Suppressor macrophage treated with lipopolysaccharide for 4 hours (primary cell): ENCODE measurements around the gene RAD51B.

ENCODE experiments used
- DNase-seq: peaks from one replicate; pipeline ENCODE4 v3.0.0-alpha.2; 2020

RAD51B gene

DNA sequence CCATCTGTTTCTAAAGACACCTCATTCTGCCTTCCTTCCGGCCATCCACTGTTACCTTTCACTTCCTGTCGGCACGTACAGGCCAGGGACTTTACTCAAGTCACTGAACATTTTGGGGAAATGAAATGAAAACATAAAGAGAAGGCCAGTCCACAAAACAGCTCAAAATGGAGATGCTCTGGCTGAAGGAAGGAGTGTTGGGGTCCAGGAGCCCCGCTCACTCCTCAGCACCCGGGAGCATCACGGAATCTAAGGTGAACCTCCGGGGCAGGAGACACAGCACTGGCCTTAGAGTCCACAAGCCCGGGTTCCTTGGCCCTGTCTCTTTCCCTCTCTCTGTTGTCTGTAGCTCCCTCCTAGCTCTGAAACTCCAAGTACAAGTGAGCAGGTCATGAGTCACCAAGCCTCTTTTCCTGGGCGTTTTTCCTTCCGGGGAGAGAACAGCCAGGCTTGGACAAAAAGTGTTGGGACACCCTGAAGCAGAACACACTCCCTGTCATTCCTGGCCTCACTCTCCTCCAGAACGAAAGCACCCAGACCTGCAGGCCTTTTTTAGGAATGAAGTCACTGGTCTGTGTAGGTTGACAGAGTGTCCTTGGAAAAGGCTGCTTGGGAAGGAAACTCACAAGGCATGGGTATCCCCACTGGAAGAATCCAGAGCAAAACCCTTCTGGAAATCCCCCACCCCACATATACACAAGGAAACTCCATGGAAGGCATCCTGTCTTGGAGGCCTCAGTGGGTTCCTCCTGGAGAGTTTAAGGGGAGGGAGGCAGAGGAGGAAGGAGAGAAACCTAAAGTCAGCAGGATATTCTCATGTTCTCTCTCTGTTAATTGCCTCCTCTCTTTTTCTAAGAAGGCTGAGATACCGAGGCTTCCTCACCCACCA is 728.0 kb downstream of the RAD51B start:
- DNase-seq = peak; percentile 45

DNA sequence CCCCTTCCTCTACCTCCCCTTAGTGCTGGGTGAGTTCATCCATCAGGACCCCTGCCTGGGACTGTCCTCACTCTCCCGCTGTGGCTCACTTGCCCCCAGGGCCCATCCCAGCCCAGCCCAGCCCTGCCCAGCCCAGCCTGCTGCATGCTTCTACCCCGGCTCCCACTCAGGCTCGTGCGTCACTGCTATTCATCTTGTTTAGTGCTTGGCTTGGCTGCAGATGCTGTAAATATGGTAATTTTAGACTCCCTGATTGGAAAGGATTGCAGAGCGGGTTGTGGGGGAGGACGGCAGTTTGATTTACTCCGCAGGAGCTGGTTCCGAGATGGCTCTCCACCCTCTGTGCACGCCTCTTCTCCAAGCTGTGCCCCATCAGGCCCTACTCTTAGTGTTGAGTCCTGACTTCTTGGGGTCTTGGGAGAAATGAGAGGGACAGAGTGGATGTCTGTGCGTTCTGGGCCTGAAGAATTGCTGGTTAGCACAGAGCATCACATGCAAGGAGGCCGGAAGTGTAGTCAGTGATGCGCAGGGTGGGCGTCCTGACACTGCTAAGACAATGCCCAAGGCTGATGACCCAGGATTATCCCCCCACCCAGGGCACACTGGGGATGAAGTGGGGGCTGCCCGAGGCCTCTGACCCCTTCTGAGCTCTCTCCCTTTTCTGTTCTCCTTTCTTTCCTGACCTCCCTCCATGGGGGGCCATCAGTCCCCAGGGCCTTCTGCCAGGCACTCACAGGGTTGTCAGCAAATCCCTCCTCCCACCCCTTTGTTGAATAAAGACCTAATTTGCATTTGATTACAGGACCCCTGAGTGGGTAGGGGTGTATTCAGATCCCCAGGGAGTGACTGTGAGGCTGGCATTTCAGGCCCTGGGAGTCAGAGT is 728.9 kb downstream of the RAD51B start:
- DNase-seq = no peak

DNA sequence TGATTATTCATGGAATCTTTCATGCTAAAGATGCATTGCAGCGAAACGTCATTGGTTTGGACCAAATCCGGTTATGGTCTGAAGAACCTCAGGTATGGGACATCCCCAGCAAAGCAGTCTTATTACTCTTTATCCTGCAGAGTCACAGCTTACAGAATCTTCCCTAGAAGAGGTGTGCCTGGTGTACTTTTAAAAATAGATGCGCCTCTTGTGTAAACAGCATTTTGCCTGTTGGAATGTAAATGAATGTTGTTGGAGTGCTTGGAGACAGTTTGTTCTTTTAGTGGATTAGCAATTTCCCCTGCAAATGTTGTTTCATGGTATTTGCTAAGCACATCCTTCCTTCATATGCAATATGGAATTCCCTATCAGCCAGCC is 730.7 kb downstream of the RAD51B start:
- no peak for DNase-seq

DNA sequence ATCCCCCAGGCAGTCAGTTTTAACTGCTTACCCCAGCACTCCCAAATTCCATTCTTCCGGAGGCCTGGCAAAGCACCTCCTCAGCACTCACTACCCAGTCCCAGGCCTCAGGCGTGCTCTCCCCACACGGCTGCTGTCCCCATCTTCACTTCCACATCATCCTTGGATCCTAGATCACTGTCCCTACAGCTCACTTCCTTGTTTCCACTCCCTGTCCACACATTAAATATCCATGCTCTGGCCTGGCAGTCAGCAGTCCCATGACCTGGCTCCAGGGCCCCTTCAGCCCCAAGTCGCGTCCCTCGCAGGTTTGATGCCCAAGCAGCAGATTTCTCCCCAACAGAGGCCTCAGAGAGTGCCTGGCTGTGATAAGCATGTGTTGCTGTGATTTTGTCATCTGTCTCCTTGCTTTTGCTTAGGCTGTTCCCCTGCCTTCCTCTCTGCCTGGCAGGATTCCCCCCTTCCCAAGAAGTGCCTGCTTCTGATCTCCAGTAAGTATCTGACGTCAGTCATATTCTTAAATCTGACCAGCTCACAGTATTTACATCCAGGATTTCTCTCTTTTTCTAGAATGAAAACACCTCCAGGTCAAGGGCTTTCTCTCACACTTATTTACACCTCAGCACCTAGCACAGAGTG is 731.6 kb downstream of the RAD51B start:
- DNase-seq = peak; percentile 29

DNA sequence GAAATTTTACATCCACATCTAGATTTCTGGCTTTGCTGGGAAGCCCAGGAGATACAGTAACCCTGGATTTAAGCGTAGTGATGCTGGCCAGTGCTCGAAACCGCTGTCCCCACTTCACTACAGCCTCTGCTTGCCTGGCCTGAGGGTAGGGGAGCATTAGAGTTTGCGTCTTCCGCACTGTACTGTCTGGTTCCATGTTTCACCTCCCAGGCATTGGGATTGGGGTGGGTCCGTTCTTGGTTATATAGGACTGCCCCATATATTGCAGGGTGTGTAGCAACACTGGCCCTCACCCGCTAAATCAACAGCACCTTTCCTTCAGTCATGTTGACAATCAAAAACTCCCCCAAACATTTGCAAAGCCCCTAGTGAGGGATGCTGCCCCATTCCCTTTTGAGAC is 732.5 kb downstream of the RAD51B start:
- DNase-seq = no peak

DNA sequence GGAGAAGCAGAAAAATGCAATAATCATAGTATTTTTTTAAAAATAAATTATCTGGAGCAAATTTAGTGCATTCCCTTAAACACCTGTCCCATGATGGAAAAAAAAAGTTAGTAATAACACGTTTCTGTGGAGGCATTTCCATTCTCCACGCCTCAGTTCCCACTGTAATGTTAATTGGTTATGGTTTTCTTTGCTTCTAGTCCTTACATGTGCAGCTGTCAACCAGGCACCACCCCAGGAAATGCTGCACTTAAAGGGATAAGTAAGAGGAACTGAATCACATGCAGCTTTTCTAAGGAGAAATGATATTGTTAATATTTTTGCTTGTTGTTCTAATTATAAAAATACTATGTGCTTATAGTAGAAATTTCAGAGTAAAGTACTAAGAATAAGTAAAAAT is 733.0 kb downstream of the RAD51B start:
- DNase-seq = peak; percentile 57

DNA sequence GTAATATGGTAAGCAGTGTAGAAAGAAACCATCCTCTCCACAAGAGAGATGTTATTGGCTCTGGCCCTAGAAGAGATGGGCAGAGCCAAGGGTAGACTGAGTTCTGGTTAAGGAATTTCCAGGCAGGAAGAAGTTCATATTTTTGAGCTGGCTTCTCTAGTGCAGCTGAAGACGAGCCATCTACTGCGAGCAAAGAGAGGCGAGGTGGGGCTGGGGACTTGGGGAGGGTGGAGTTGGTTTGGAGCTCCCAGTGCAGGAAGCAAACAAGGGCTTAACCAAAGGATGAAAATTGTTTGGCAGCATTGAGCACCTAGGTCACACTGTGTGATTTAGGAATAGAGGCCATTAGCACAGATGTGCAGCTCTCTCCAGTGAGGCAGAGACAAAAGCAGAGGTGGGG is 733.7 kb downstream of the RAD51B start:
- no peak for DNase-seq

DNA sequence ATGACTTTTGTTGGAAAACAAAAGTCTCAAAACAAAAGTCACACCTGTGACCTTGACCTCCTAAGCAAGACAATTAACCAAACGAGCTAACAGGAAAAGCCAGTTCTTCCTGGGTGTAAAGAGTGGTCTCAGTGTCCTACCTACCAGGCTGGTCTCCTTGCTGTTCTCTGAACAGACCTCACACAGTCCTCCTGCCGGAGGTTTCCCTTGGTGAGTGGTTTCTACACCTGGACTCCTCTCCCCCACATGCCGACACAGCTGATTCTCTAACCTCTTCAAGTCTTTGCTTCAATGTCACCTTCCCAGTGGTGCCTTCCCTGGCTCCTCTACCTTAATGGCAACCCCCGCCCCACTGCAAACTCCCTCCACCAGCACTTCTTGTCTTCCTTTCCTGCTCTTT is 734.7 kb downstream of the RAD51B start:
- no peak for DNase-seq

DNA sequence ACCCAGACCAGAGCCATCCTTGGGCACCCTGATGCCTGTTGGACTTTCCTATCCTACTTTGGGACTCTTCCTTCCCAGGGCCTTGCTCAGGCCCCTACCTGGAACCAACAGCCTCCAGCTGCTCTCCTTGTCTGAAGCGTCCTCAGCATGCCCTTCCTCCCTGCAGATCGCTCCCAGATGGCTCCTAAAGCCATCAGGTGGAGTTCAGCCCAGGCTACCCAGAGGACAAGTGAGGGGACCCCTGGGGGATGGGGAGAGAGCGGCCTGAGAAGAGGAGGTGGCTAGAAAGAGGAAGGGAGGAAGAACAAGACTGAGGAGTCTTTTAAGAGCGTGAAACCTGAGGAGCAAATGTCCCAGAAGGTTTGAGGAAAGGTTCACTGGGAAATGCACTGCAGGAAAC is 736.7 kb downstream of the RAD51B start:
- DNase-seq = no peak

DNA sequence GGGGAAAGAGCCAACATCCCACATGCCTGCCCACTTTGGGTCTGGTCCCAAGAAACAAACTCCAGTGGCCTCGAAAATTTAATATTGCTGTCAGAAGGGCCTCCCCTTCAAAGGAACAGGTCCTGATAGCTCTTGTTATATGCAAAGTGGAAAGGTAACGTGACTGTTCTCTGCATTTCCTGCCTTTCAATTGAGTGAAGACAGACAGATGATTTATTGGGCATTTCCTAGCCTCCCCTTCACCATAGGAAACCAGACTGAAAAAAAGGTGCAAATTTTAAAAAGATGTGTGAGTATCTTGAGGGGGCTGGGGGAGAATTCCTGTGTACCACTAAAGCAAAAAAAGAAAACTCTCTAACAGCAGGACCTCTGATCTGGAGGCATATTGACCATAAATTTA is 738.1 kb downstream of the RAD51B start:
- no peak for DNase-seq

DNA sequence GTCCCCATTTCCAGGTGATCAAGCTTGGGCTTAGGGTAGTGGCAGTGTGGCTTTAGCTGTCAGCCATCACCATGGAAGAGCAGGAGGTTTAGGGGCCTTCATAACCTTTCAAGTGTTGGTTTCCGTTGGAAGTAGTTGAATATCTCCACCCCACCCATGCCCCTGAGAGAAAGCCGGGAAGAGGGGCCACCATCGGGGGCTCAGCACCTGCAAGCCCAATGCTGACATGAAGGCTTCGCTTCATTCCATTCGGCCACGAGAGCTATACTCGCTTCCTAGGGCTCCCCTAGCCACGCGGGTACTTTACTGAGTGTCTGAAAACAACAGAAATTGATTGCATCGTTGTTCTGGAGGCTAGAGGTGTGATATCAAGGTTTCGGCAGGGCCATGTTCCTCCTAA is 738.5 kb downstream of the RAD51B start:
- no peak for DNase-seq

DNA sequence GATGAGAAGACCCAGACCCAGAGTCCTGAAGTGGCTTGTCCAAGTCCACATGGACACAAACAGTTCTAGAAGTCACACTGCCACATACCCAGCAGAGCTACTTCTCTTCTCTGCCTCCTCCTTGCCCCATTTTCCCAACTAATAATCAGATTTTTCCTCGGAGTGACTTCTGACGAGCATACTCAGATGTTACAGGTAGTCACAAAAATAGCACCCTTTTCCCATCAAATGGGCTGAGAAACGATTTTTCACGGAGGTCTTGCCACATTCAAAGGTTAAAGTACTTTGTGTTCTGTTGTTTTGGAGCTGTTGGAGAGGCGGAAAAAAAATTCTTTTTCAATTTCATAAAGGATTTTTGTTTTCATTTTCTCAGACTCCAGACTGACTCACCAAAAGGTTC is 740.4 kb downstream of the RAD51B start:
- no peak for DNase-seq

DNA sequence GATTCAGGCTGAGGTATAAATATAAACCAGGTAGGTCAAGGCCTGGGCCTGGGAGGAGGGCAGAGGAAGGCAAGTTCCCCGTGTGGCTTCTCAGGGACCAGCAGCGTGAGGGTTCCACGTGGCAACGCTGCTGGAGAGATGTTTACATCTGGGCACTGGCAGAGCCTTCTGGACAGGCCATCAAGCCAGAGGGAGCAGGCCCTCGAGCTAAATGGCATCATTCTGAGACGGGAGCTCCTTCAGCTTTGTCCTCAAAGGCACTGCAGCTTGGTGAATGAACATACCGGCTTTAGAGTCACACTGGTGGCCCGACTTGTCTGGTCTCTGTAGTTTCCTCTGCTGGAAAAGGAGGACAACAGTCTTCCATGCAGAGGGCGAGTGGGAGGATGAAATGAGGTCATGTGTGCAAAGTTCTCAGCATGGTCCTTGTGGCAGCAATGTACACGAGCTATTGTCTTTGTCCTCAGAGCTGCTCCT is 742.0 kb downstream of the RAD51B start:
- no peak for DNase-seq

DNA sequence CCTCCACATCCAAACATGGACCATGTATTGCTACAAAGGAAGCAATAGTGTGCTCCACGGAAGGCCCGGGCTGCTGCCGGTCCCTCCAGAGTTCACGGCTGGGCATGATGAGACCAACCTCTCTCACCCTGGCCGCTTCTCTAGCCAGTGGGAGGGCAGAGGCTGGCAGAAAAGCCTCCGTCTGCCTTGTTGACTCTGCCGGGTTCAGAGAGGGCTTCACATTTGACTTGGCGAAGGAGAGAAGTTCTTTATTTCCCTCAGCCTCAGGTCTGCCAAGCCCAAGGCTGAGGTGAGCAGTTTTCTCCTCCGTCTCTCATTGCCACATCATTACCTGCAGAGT is 743.3 kb downstream of the RAD51B start:
- DNase-seq = no peak

DNA sequence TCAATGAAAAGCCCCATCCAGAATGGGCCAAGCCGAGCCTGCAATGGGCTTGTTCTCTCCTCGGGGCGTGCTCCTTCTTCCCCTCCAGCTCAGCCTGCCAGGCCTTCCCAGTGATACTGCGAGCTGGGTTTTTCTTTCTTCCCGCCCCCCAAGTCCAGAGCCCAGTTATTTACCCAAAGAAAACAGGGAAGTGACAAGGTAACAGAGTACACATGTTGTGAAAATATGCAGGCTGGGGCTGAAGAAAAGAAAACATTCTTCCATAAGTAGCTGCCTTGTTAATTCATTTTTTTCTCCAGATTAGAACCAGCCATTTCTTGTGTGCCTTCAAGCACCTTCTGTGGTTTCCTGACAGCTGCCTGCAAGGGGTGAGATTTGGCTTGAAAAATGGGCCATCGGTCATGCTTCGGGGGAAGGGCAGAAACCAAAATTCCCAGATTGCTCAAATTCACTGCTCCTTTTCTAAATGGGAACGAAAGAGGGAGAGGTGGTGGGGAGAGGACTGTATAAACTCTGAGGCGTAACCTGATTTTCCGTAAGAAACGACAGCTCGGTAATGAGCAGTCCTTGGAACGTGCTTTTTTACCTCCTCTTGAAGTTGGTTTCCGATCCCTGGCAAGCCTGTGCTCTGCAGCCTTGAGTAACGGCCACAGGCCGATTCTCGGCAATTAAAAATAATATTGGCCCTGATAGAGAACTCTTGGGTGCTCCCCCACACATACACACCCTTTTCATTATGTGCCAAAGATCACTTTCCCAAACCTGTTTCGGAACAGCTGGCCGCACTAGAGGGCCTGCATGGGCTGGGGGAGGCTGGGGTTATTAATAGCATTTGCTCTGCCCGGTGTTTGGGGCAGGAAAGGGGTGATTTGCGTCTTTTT is 743.9 kb downstream of the RAD51B start:
- no peak for DNase-seq

DNA sequence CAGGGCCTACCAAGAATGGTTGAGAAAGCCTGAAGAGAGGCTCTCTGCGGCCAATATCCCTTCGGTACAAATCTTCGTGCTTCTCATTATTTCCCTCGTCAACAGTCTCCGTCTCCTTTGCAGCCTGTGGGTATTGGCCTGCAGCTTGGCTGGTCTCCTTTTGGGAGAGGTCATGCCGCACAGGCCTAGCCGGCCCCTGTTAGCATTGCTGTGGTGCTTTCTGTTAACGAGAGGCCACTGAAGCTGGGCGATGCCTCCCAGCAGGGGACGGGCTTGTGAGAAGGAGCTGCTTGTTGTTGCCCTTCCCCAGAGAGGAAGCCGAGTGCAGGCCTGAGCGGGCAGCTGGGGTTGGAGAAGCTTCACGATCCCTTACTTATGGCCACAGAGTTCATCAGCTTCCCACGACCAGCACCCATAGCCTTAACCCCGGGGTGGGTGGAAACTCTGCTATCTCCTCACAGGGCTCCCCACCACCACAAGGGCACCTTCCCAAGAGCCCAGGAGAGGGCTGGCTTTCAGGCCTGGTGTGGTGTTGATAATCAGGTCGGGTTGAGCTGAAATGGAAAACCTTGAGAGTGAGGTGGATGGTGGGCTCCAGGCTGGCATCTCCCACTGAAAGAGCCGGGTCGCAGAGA is 744.7 kb downstream of the RAD51B start:
- no peak for DNase-seq

DNA sequence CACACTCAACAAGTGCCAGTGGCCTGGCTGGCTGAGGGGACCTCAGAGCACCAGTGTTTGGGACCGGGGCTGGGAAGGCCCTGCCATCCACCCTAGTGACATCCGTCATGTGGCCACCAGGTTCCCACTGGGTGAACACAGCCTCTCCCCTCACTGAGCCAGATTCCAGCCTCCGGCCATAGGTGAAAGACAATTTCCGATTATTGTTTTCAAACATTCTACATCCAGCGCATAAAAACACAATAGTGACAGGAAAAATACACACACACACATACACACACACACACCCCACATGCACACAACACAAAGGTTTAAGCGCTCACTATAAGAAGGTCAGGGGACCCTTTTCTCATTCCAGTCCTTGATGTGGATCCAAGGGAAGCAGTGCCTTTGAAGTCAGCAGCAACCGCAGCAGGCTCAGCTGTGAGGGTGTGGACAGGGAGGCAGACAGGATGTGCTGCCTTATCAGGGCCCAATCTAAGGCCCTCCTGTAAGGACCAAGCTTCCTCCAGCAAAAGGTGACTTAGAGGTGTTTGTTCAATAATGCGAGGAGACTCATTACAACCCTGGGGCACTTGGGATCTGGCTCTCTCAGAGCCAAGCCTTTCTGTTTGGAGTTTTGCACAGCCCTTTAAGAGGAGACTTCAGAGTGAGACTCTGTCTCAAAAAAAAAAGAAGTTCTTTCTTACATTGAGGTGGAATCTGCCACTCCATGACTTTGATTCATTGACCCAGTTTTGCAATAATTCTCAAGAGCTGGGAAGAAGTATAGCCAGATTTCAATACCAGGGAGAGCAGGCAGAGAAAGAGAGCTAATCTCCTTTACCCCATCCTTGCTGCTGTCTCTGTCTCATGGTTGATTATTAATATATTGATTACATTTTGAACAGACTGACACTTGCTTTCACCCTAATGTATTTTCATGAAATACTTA is 745.5 kb downstream of the RAD51B start:
- DNase-seq = no peak

DNA sequence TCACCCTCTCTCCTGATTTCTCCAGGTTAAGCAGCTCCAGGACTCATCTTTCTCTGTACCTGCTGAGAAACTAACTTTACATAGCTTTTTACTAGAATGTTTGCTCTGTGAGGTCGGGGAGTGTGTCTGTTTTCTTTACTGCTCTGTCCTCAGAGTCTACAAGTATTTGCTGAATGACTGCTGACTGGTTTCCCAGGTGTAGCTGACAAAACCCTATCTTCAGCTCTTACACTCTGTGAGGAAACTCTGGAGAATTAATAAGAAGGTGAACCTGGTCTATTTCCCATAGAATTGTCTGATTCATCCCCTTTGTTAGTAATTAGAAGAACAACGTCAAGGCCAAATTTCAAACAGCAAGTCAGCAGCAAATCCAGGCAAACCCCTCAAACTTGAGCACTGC is 746.5 kb downstream of the RAD51B start:
- no peak for DNase-seq

DNA sequence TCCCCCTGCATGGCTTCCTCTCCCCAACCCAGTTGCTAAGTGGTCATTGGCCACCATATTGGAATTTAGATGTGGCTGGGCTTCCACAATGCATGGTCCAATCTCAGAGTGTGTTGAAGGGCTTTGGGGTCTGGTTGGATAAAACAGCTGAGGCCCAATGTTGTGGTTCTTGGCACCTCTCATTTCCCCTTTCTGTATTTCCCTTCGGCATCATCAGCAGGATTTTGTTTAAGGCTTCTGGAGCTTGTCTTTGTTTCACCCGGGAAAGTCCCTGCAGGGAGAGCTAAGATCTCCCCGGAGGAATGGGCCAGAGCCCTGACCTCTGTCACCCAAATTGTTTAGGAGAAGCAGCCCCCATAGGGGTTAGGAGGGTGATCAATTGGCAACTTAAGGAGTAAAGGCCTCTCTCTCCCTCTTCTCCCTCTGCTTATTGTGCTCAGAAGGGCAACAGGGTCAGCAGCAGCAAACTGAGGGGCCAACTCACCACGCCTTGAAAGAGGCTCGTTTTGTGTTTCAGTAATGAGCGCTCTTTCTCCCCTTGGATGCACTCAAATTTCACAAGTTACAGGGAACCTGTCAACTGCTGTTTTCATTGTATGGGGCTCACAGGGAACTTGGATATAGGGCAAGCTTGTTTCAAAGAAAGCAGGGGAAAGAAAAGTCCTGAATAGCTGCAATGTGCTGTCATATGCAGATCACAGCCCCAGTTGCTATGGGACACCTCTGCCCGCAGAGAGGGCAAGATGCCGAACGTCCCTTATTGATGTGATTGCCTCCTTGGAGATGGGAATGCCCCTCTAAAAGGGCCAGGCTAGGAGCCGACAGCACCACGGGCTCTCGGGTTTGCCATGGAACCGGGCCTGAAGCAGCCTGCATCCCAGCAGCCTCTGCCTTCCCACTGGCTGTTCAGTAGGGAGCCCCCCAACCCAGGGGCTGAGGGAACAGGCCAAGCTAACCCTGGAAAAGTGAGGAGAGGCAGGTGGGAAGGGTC is 749.6 kb downstream of the RAD51B start:
- peak; percentile 70 for DNase-seq
